ENCODE data around the gene SEC61G. TPM values are rescaled to one million over a fixed set of nuclear protein-coding genes. Genes with fewer than 3 reads are reported as not detected.

SEC61G gene
- polyA plus RNA-seq, 1 of the 3 experiments (the other 2 are of a cell fraction), result 229 TPM

DNA sequence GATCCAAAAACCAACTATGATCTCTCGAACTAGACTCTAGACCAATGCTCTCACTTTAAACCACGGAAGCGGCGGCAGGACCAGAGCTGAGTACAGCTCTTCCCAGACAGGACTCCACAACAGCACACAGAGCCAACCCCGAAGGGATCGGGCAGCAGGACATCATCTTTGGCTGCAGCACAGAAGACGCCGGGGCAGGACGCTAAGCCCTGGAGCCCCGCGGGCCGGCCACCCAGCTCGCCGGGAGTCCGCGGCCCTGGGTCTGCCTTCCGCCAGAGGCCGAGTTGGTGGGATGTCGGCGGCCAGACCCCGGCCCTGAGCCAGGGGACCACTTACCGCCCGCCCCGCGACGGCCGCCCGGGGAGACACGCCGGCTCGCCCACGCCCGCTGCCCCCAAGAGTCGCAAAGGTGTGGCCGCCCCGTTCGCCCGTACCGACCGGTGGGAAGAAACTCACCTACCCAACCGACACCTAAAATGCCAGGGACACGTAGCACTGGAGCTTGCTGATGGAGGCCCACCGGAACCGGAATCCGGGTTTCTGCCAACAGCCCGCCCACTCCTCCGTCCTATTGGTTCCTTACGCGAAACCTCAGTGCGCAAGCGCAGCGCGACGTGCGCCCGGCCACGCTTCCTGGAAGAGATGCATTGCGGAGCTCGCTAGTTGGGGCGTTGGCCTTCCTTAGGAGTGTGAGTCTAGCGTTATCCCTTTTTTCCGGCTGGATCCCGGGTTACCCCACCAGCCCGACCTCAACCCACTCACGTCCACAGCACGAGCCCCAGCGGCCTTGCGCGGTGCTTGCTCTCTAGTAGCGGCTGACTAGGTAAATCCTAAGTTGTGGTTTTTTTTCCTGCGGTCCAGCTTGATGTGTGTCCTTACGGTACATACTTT is at the start of gene SEC61G (continued):
- TF ChIP-seq REST (IDR thresholded peaks at IDR 0.05; ENCODE audit: low read depth, low read length), result peak; percentile 52; the same call in 1 of the 2 replicates
- TF ChIP-seq CHD2 (IDR thresholded peaks at IDR 0.05; ENCODE audit: low read length, partially characterized antibody), result peak; percentile 93
- TF ChIP-seq USF1 (IDR thresholded peaks at IDR 0.05; ENCODE audit: borderline replicate concordance, low read depth), result no peak; the same call in 1 of the 2 replicates

DNA sequence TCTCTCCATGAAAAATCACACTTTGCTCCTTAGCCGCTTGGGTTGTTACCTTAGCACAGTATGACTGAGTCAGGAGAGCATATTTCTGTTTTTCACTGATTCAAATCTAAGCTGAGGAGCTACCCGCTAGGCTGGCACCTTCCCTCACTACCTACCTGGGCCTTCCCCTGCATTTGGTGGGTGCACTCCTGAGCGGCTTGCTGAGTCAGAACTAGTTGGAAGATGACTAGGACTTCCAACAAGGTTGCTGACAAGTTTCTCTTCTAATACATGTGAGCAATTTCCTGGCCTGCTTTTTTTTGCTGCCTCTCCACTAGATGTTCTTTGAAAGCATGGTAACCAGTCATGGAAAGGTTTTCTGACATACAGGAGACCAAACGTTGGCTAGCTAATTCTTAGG is 43.8 kb upstream of the SEC61G start:
- Histone ChIP-seq H3K4me1 (ENCODE audit: control insufficient read depth in 1 of 2, insufficient read depth in 2 of 2, low read depth in 1 of 2, low read length in 1 of 2) (0 out of 4 replicates have a peak, but pooled peaks cover 0 to 7% of the 10 kb centered on the region in 2 experiments), H3K27ac (ENCODE audit: low read depth in 2 of 2, low read length in 1 of 2) (no peak overlapping the region), H2AFZ (ENCODE audit: low read depth) (no peak overlapping the region), H3K9me3 (no peaks in the 10 kb centered on the region), H3K27me3 (ENCODE audit: insufficient read depth) (no peaks in the 10 kb centered on the region), H4K20me1 (ENCODE audit: insufficient read depth) (no peaks in the 10 kb centered on the region), H3K4me3 (ENCODE audit: low read depth in 2 of 2, low read length in 1 of 2) (no peak overlapping the region), H3K4me2 (no peak overlapping the region), H3K79me2 (ENCODE audit: insufficient read depth) (no peaks in the 10 kb centered on the region), H3F3A (replicated peaks; ENCODE audit: insufficient read depth) (no peaks in the 10 kb centered on the region), H3K9ac (no peak overlapping the region), H3K36me3 (replicated peaks in 1 of 2; ENCODE audit: control insufficient read depth in 1 of 2, insufficient read depth in 2 of 2, low read length in 1 of 2) (no peaks in the 10 kb centered on the region), H3K9me2 (no peaks in the 10 kb centered on the region)
- ChIA-PET CTCF (interaction anchor here (0.7 to 42.7 kb wide), 5 partner anchors 14 to 446 kb away, joined by 3 to 1068 read pairs (median 10); no protein-coding TSS in a partner anchor), POLR2A (no interaction called here)
- no peak for DNase-seq
- 59% methylated on average over 4 of the region's 4 CpGs for WGBS (ENCODE audit: low lambda C conversion rate)
- TF ChIP-seq EZH2phosphoT487 (IDR thresholded peaks at IDR 0.05; ENCODE audit: borderline replicate concordance, low read depth) (no peak), RFX5 (IDR thresholded peaks at IDR 0.05; ENCODE audit: low read length) (no peak), TEAD4 (IDR thresholded peaks at IDR 0.05; ENCODE audit: borderline replicate concordance, insufficient read depth) (no peak), EP300 (IDR thresholded peaks at IDR 0.05; ENCODE audit: borderline replicate concordance in 1 of 2, low read depth in 1 of 2, low read length in 1 of 2) (0 out of 4 replicates have a peak, but pooled peaks of 1 of the 2 experiments have one; percentile 39), JUND (IDR thresholded peaks at IDR 0.05) (peak; percentile 43), ZBTB33 (IDR thresholded peaks at IDR 0.05; ENCODE audit: borderline replicate concordance, low read depth) (no peak), IRF3 (IDR thresholded peaks at IDR 0.05; ENCODE audit: low read depth, low read length) (no peak), RXRA (IDR thresholded peaks at IDR 0.05; ENCODE audit: borderline replicate concordance, low read depth) (no peak), PBX3 (IDR thresholded peaks at IDR 0.05) (peak; percentile 53), MAX (IDR thresholded peaks at IDR 0.05; ENCODE audit: low read depth) (no peak), TCF12 (IDR thresholded peaks at IDR 0.05) (peak; percentile 60), NRF1 (IDR thresholded peaks at IDR 0.05; ENCODE audit: low read depth, low read length) (no peak)
- TF ChIP-seq, protein P1, sequence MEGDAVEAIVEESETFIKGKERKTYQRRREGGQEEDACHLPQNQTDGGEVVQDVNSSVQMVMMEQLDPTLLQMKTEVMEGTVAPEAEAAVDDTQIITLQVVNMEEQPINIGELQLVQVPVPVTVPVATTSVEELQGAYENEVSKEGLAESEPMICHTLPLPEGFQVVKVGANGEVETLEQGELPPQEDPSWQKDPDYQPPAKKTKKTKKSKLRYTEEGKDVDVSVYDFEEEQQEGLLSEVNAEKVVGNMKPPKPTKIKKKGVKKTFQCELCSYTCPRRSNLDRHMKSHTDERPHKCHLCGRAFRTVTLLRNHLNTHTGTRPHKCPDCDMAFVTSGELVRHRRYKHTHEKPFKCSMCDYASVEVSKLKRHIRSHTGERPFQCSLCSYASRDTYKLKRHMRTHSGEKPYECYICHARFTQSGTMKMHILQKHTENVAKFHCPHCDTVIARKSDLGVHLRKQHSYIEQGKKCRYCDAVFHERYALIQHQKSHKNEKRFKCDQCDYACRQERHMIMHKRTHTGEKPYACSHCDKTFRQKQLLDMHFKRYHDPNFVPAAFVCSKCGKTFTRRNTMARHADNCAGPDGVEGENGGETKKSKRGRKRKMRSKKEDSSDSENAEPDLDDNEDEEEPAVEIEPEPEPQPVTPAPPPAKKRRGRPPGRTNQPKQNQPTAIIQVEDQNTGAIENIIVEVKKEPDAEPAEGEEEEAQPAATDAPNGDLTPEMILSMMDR (IDR thresholded peaks at IDR 0.05), result no peak
